Measurements from ENCODE around the gene TMUB1. TPM values are rescaled to one million over a fixed set of nuclear protein-coding genes. Genes with fewer than 3 reads are reported as not detected.
"Not testable (repeated sequence)": the region's sequence is repeated elsewhere in the genome, so short reads cannot be mapped to it uniquely, and the experiment has no call there.

Gene TMUB1
- total and polyA plus RNA-seq, 2 donors from 2014 or later, result 36.9 to 79.9 TPM

DNA sequence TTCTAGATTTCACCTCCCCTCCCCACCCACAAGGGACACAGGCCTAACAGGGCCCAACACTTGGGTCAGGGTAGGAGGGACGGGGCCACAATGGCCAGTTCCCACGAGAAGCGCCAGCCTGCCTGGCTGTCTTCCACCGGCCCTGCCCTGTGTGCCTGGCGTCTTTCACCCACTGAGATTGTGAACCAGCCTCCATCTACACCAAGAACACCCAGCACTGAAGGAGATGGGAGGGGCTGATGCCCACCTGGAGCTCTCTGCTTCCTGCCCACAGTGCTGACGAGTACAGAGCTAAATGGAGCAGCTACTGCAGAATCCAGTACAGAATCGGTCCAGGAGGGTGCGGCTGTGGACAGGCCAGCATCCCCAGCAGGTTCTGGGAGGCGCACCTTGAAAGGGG is 37.3 kb downstream of the TMUB1 start:
- Histone ChIP-seq H3K27ac (ENCODE audit: low read depth in 2 of 2, low read length in 2 of 2) (no peak overlapping the region), H3K9me3 (ENCODE audit: control insufficient read depth in 2 of 3, insufficient read depth in 1 of 3, low read length in 3 of 3) (no peaks in the 10 kb centered on the region), H3K4me1 (ENCODE audit: control insufficient read depth in 2 of 3, insufficient read depth in 2 of 3, low read depth in 1 of 3, low read length in 3 of 3) (no peaks in the 10 kb centered on the region), H3K27me3 (ENCODE audit: control insufficient read depth, insufficient read depth, low read length) (no peaks in the 10 kb centered on the region), H3K4me3 (ENCODE audit: low read length in 3 of 3) (no peak overlapping the region), H3K36me3 (ENCODE audit: control insufficient read depth in 2 of 3, insufficient read depth in 3 of 3, low read length in 3 of 3) (peaks cover 0 to 3% (median 0%) of the 10 kb centered on the region in 3 donors), H3K9ac (ENCODE audit: low read length in 3 of 3) (no peak overlapping the region)
- FAIRE-seq (no peak), DNase-seq (peak in 1 of 5 donors; percentile 37)
- TF ChIP-seq, protein P1, sequence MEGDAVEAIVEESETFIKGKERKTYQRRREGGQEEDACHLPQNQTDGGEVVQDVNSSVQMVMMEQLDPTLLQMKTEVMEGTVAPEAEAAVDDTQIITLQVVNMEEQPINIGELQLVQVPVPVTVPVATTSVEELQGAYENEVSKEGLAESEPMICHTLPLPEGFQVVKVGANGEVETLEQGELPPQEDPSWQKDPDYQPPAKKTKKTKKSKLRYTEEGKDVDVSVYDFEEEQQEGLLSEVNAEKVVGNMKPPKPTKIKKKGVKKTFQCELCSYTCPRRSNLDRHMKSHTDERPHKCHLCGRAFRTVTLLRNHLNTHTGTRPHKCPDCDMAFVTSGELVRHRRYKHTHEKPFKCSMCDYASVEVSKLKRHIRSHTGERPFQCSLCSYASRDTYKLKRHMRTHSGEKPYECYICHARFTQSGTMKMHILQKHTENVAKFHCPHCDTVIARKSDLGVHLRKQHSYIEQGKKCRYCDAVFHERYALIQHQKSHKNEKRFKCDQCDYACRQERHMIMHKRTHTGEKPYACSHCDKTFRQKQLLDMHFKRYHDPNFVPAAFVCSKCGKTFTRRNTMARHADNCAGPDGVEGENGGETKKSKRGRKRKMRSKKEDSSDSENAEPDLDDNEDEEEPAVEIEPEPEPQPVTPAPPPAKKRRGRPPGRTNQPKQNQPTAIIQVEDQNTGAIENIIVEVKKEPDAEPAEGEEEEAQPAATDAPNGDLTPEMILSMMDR (IDR thresholded peaks at IDR 0.05; ENCODE audit: borderline replicate concordance, extremely low read depth, insufficient read depth), result no peak
- intact Hi-C loops (cut with DNase I), result no loop called here

DNA sequence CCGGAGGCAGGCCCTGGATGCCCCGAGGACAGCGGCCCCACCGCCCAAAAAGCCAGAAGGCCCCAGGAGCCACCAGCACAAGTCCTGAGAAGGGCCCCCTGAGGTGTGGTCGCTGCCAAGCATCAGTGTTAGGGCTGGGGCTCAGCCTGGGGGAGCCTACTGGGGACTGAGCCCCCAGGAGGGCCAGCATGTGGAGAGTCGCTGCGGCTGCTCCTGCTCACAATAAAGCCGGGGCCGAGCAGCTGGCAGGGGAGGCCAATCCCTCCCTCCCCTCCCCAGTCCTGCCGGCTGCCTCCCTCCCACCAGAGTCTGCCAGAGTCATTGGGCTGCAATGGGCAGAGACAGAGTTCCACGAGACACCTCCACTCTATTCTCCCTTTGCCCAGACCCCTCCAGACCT is 38.0 kb downstream of the TMUB1 start:
- no peaks in the 10 kb centered on the region for H3K9me3 ChIP-seq (ENCODE audit: control insufficient read depth in 2 of 3, insufficient read depth in 1 of 3, low read length in 3 of 3)
- no peak overlapping the region for H3K9ac ChIP-seq (ENCODE audit: low read length in 3 of 3)
- intact Hi-C loops (cut with DNase I), result no loop called here
- FAIRE-seq (no peak), DNase-seq (peak in 1 of 5 donors; percentile 69)
- no peaks in the 10 kb centered on the region for H3K27me3 ChIP-seq (ENCODE audit: control insufficient read depth, insufficient read depth, low read length)
- H3K4me1 ChIP-seq (ENCODE audit: control insufficient read depth in 2 of 3, insufficient read depth in 2 of 3, low read depth in 1 of 3, low read length in 3 of 3), result no peaks in the 10 kb centered on the region
- H3K4me3 ChIP-seq (ENCODE audit: low read length in 3 of 3), result no peak overlapping the region
- no peak overlapping the region for H3K27ac ChIP-seq (ENCODE audit: low read depth in 2 of 2, low read length in 2 of 2)
- TF ChIP-seq, protein P1 (IDR thresholded peaks at IDR 0.05; ENCODE audit: borderline replicate concordance, extremely low read depth, insufficient read depth), result no peak
- peaks cover 0 to 3% (median 0%) of the 10 kb centered on the region in 3 donors for H3K36me3 ChIP-seq (ENCODE audit: control insufficient read depth in 2 of 3, insufficient read depth in 3 of 3, low read length in 3 of 3)

DNA sequence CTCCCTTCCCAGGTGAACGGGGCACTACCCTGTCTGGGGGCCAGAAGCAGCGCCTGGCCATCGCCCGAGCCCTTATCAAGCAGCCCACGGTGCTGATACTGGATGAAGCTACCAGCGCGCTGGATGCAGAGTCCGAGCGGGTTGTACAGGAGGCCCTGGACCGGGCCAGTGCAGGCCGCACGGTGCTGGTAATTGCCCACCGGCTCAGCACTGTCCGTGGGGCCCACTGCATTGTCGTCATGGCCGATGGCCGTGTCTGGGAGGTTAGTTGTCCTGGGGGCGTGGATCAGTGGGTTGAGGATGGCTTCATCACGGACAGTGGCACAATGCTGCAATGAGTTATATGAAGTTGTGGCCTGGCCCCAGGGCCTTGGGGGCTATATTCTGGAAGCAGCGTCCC is 39.3 kb downstream of the TMUB1 start:
- Histone ChIP-seq H3K9me3 (ENCODE audit: control insufficient read depth in 2 of 3, insufficient read depth in 1 of 3, low read length in 3 of 3) (no peaks in the 10 kb centered on the region), H3K27me3 (ENCODE audit: control insufficient read depth, insufficient read depth, low read length) (no peaks in the 10 kb centered on the region), H3K36me3 (ENCODE audit: control insufficient read depth in 2 of 3, insufficient read depth in 3 of 3, low read length in 3 of 3) (peaks cover 0 to 3% (median 0%) of the 10 kb centered on the region in 3 donors), H3K9ac (ENCODE audit: low read length in 3 of 3) (no peak overlapping the region), H3K27ac (ENCODE audit: low read depth in 2 of 2, low read length in 2 of 2) (no peak overlapping the region), H3K4me3 (ENCODE audit: low read length in 3 of 3) (no peak overlapping the region), H3K4me1 (ENCODE audit: control insufficient read depth in 2 of 3, insufficient read depth in 2 of 3, low read depth in 1 of 3, low read length in 3 of 3) (peaks cover 0 to 4% (median 0%) of the 10 kb centered on the region in 3 donors)
- intact Hi-C loops (cut with DNase I), result no loop called here
- FAIRE-seq (no peak), DNase-seq (peak in 1 of 5 donors; percentile 75)
- TF ChIP-seq, protein P1 (IDR thresholded peaks at IDR 0.05; ENCODE audit: borderline replicate concordance, extremely low read depth, insufficient read depth), result no peak

DNA sequence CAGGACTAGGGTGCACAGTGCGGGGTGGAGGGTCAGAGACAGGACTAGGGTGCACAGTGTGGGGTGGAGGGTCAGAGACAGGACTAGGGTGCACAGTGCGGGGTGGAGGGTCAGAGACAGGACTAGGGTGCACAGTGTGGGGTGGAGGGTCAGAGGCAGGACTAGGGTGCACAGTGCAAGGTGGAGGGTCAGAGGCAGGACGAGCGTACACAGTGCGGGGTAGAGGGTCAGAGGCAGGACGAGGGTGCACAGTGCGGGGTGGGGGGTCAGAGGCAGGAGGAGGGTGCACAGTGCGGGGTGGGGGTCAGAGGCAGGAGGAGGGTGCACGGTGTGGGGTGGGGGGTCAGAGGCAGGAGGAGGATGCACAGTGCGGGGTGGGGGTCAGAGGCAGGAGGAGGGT is 39.8 kb downstream of the TMUB1 start:
- DNase-seq; H3K4me3 ChIP-seq (ENCODE audit: low read length in 3 of 3); H3K9me3 ChIP-seq (ENCODE audit: control insufficient read depth in 2 of 3, insufficient read depth in 1 of 3, low read length in 3 of 3); FAIRE-seq; H3K4me1 ChIP-seq (ENCODE audit: control insufficient read depth in 2 of 3, insufficient read depth in 2 of 3, low read depth in 1 of 3, low read length in 3 of 3); intact Hi-C loops (cut with DNase I); H3K9ac ChIP-seq (ENCODE audit: low read length in 3 of 3); H3K36me3 ChIP-seq (ENCODE audit: control insufficient read depth in 2 of 3, insufficient read depth in 3 of 3, low read length in 3 of 3); H3K27me3 ChIP-seq (ENCODE audit: control insufficient read depth, insufficient read depth, low read length); H3K27ac ChIP-seq (ENCODE audit: low read depth in 2 of 2, low read length in 2 of 2): not testable (repeated sequence)
